Coronary artery (tissue), 2 donors: ENCODE measurements around the gene APOBR.
"Not testable (repeated sequence)": the region's sequence is repeated elsewhere in the genome, so short reads cannot be mapped to it uniquely, and the experiment has no call there.

ENCODE experiments used
- DNase-seq: peaks from one replicate; pipeline ENCODE4 v3.0.0-alpha.2; 2017; ENCODE audit warnings: low spot score
- H3K27ac ChIP-seq, 2 donors: fragments of 200-600 bp; sonication (generic); one replicate each; pipeline ENCODE4 v1.5.1; 2016 to 2019
- H3K4me3 ChIP-seq: fragments of 200-600 bp; sonication (generic); 2 replicates; pipeline ENCODE4 v1.5.1; 2016; ENCODE audit warnings: mild to moderate bottlenecking, moderate library complexity
- CTCF ChIP-seq: fragments of 200-600 bp; sonication (generic); IDR thresholded peaks from one replicate; pipeline ENCODE4 v1.5.1; 2019; ENCODE audit warnings: antibody characterized with exemption

Gene APOBR

DNA sequence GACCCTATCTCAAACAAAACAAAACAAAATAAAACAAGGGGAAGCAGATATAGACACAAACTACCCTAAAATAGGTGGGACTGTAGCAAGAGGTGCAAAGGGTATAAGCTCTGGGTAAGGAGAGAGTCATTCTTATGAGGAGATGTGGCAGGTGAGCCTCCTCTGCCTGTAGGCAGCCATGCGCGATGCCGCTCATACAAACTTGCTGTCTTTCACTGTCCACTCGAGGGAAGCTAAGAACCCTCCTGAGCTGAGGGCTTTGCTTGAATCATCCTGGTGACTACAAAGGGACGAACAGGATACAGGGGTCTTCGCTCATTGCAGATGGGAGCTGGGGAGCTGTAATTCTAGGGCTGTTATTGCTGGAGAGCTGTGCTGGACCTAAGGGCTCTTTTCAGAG lies 27.0 kb downstream of the APOBR start:
- TF ChIP-seq CTCF: no peak
- no peak overlapping the region for H3K27ac ChIP-seq
- DNase-seq: no peak
- H3K4me3 ChIP-seq: no peak overlapping the region

GRCh38 chr16:28522792-28523191 lies 28.3 kb downstream of the APOBR start:
- no peak for TF ChIP-seq CTCF
- no peak for DNase-seq

DNA sequence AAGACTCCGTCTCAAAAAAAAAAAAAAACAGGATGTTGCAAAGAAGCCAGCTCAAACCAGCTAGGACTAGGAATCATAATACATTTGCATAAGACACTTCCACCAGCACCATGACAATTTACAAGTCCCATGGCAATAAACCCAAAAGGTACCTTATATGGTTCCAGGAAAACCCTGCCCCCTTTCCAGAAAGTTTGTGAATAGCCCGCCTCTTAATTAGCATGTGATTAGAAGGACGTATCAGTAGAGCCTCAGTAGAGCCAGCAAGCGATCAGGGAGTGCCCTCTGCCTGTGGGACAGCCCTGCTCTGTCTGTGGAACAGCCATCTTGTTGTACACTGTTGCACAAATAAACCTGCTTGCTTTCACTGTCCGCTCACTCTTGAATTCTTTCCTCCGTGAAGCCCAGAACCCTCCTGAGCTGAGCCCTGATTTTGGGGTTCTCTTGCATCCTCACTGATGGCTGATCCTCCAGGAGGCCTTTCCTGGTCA lies 30.3 kb downstream of the APOBR start:
- DNase-seq: no peak
- TF ChIP-seq CTCF: no peak
- no peak overlapping the region for H3K27ac ChIP-seq
- no peak overlapping the region for H3K4me3 ChIP-seq

More at GRCh38 chr16:28522792-28523191, 28.3 kb downstream of the APOBR start:
- no peak overlapping the region for H3K4me3 ChIP-seq
- H3K27ac ChIP-seq: no peak overlapping the region

DNA sequence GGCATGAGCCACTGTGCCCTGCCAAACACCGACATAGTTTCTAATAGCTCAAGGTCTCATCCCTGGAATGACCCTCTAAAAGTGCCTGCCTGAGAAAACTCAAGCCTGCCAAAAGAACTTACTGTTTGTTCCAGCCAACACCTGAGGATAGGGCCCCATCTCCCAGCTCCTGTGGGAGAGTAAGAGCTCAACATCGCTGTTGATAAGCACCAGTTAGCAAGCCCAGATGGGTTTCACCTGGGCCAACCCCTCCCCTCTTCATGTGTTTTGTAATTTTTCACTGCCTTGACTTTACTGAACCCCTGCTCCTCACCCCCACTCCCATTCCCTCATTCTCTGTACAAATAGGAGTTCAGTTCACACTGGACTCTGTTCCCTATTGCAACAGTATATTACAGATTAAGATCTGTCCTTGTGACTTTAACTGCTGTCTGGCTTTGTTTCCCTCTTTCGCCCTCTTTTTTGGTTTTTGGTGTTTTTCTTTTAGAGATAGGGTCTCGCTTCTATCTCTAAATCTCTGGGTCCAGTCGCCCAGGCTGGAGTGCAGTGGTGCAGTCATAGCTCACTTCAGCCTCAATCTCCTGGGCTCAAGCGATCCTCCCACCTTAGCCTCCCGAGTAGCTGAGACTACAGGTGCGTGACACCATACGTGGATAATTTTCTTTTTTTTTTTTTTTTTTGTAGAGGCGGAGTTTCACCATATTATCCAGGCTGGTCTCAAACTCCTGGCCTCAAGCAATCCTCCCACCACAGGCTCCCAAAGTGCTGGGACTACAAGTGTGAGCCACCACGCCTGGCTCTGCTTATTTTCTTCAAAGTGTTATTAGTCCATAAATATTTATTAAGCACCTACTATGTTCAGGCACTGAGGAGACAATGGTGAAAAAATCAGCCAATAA lies 32.0 kb downstream of the APOBR start:
- no peak overlapping the region for H3K27ac ChIP-seq
- TF ChIP-seq CTCF: no peak
- no peak for DNase-seq
- no peak overlapping the region for H3K4me3 ChIP-seq

- H3K4me3 ChIP-seq, DNase-seq, H3K27ac ChIP-seq: not testable (repeated sequence)
These were observed 32.8 kb downstream of the APOBR start for GRCh38 chr16:28527100-28527785.

DNA sequence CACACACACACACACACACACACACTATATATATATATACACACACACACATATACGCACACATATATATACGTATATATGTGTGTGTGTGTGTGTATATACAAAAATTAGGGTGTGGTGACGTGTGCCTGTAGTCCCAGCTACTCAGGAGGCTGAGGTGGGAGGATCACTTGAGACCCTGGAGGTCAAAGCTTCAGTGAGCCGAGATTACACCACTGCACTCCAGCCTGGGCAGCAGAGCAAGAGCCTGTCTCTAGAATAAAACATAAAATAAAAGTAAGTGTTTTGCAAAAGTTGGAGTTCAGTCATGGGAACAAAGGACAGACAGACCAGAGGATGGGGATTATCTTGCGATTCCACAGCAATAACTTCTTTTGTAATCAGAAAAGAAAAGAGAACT lies 33.5 kb downstream of the APOBR start:
- no peak overlapping the region for H3K4me3 ChIP-seq
- no peak overlapping the region for H3K27ac ChIP-seq
- TF ChIP-seq CTCF: no peak
- DNase-seq: no peak

GRCh38 chr16:28528463-28528867 lies 34.0 kb downstream of the APOBR start:
- Histone ChIP-seq H3K27ac (no peak overlapping the region), H3K4me3 (no peak overlapping the region)
- no peak for TF ChIP-seq CTCF
- no peak for DNase-seq
